A549 (cell line): ENCODE results near the gene ZSCAN29. TPM values are rescaled to one million over a fixed set of nuclear protein-coding genes. Genes with fewer than 3 reads are reported as not detected.

Source experiments
- BHLHE40 ChIP-seq: IDR thresholded peaks from 2 replicates; pipeline ENCODE4 v1.6.1; 2012; ENCODE audit warnings: low read depth, low read length, inconsistent platforms
- EP300 ChIP-seq, 2 experiments: fragments of >200 bp; sonication (Bioruptor Twin); formaldehyde crosslinking; IDR thresholded peaks; 2 replicates in 1 of 2; 3 replicates in 1 of 2; pipeline ENCODE4 v1.6.1; 2016 to 2017
- FOXS1 ChIP-seq: fragments of 250-450 bp; sonication (Bioruptor Pico); IDR thresholded peaks from 2 replicates; pipeline ENCODE4 v1.5.0; 2020; ENCODE audit warnings: mild to moderate bottlenecking, moderate library complexity
- MAZ ChIP-seq: fragments of 150-350 bp; IDR thresholded peaks from 2 replicates; pipeline ENCODE4 v1.6.1; 2014; ENCODE audit warnings: antibody characterized with exemption, low read depth, low read length, borderline replicate concordance
- NFE2L2 ChIP-seq: fragments of 150-350 bp; conservative IDR thresholded peaks from 2 replicates; pipeline ENCODE4 v1.6.1; 2014; ENCODE audit warnings: low read length
- RARB ChIP-seq: fragments of 250-450 bp; sonication (Bioruptor Pico); IDR thresholded peaks from 2 replicates; pipeline ENCODE4 v1.8.0; 2021; ENCODE audit warnings: mild to moderate bottlenecking, moderate library complexity
- RNF2 ChIP-seq: fragments of 200-600 bp; sonication (generic); IDR thresholded peaks from 2 replicates; pipeline ENCODE4 v1.6.1; 2016; ENCODE audit warnings: low read depth, mild to moderate bottlenecking, antibody characterized with exemption, moderate library complexity, borderline replicate concordance
- SMC3 ChIP-seq: fragments of >200 bp; sonication (Bioruptor Twin); formaldehyde crosslinking; IDR thresholded peaks from 3 replicates; pipeline ENCODE4 v1.6.1; 2018; ENCODE audit warnings: inconsistent platforms
- polyA plus RNA-seq, 4 experiments: library from polyadenylated mRNA; depleted of rRNA in 3 of 4; stranded (reverse); fragments of >200 nt; fragmentation: RNase III in 1 of 4; extraction: RNeasy Plus Mini Kit Qiagen cat#74134 plus additional on column Dnase treatment in 1 of 4; gene quantifications; 2 replicates in 3 of 4; 3 replicates in 1 of 4; pipeline ENCODE4 v1.2.3, GENCODE V29; 2011 to 2017

Gene ZSCAN29
- polyA plus RNA-seq, 2 of the 4 experiments (the other 2 are of a cell fraction) = 10.7 to 14.4 TPM

GRCh38 chr15:43312378-43312777 lies 58.5 kb downstream of the ZSCAN29 start (continued):
- no peak for TF ChIP-seq RNF2
- TF ChIP-seq NFE2L2 = no peak
- no peak for TF ChIP-seq BHLHE40
- no peak for TF ChIP-seq RARB (CRISPR knock-in tag)
- no peak for TF ChIP-seq FOXS1 (CRISPR knock-in tag)
- TF ChIP-seq MAZ = no peak
- TF ChIP-seq EP300 (IDR thresholded peaks at IDR 0.05) = no peak
- no peak for TF ChIP-seq SMC3

Other genes starting within 250 kb of the ZSCAN29 start
- gene TMEM62, start 237.5 kb downstream of the ZSCAN29 start, polyA plus RNA-seq (2011; rRNA removed) = 7.8 and 9.5 TPM in 2 replicates
- gene TMEM62, start 237.5 kb downstream of the ZSCAN29 start, polyA plus RNA-seq (2017; fragmentation: RNase III; extraction: RNeasy Plus Mini Kit Qiagen cat#74134 plus additional on column Dnase treatment) = 6.9 to 7.6 TPM (median 7.5 TPM) in 3 replicates
- 44.1 and 44.8 TPM in 2 replicates for gene CCNDBP1, start 185.6 kb downstream of the ZSCAN29 start, polyA plus RNA-seq (2011; rRNA removed)
- gene CCNDBP1, start 185.6 kb downstream of the ZSCAN29 start, polyA plus RNA-seq (2017; fragmentation: RNase III; extraction: RNeasy Plus Mini Kit Qiagen cat#74134 plus additional on column Dnase treatment) = 23.3 to 27.9 TPM (median 24.3 TPM) in 3 replicates
- gene EPB42, start 150.0 kb downstream of the ZSCAN29 start, polyA plus RNA-seq (2011; rRNA removed) = not detected in 2 replicates
- gene EPB42, start 150.0 kb downstream of the ZSCAN29 start, polyA plus RNA-seq (2017; fragmentation: RNase III; extraction: RNeasy Plus Mini Kit Qiagen cat#74134 plus additional on column Dnase treatment) = not detected in 3 replicates
- not detected in 2 replicates for gene TGM5, start 104.1 kb downstream of the ZSCAN29 start, polyA plus RNA-seq (2011; rRNA removed)
- not detected in 3 replicates for gene TGM5, start 104.1 kb downstream of the ZSCAN29 start, polyA plus RNA-seq (2017; fragmentation: RNase III; extraction: RNeasy Plus Mini Kit Qiagen cat#74134 plus additional on column Dnase treatment)
- not detected in 2 replicates for gene TGM7, start 68.8 kb downstream of the ZSCAN29 start, polyA plus RNA-seq (2011; rRNA removed)
- gene TGM7, start 68.8 kb downstream of the ZSCAN29 start, polyA plus RNA-seq (2017; fragmentation: RNase III; extraction: RNeasy Plus Mini Kit Qiagen cat#74134 plus additional on column Dnase treatment) = not detected in 3 replicates
- 9.7 and 12.8 TPM in 2 replicates for gene LCMT2, start 40.5 kb downstream of the ZSCAN29 start, polyA plus RNA-seq (2011; rRNA removed)
- 5.9 to 8.3 TPM (median 7.5 TPM) in 3 replicates for gene LCMT2, start 40.5 kb downstream of the ZSCAN29 start, polyA plus RNA-seq (2017; fragmentation: RNase III; extraction: RNeasy Plus Mini Kit Qiagen cat#74134 plus additional on column Dnase treatment)
- 10.4 and 12.4 TPM in 2 replicates for gene TUBGCP4, start 58 bp upstream of the ZSCAN29 start, polyA plus RNA-seq (2011; rRNA removed)
- 6.5 to 6.7 TPM (median 6.6 TPM) in 3 replicates for gene TUBGCP4, start 58 bp upstream of the ZSCAN29 start, polyA plus RNA-seq (2017; fragmentation: RNase III; extraction: RNeasy Plus Mini Kit Qiagen cat#74134 plus additional on column Dnase treatment)
- 49.8 and 56.4 TPM in 2 replicates for gene TP53BP1, start 122.1 kb upstream of the ZSCAN29 start, polyA plus RNA-seq (2011; rRNA removed)
- 20.0 to 25.6 TPM (median 25.0 TPM) in 3 replicates for gene TP53BP1, start 122.1 kb upstream of the ZSCAN29 start, polyA plus RNA-seq (2017; fragmentation: RNase III; extraction: RNeasy Plus Mini Kit Qiagen cat#74134 plus additional on column Dnase treatment)
- 0.43 and 0.48 TPM in 2 replicates for gene MAP1A, start 146.6 kb upstream of the ZSCAN29 start, polyA plus RNA-seq (2011; rRNA removed)
- gene MAP1A, start 146.6 kb upstream of the ZSCAN29 start, polyA plus RNA-seq (2017; fragmentation: RNase III; extraction: RNeasy Plus Mini Kit Qiagen cat#74134 plus additional on column Dnase treatment) = 0.46 to 0.54 TPM (median 0.52 TPM) in 3 replicates
- 19.2 and 19.6 TPM in 2 replicates for gene PPIP5K1, start 219.2 kb upstream of the ZSCAN29 start, polyA plus RNA-seq (2011; rRNA removed)
- 9.3 to 9.7 TPM (median 9.5 TPM) in 3 replicates for gene PPIP5K1, start 219.2 kb upstream of the ZSCAN29 start, polyA plus RNA-seq (2017; fragmentation: RNase III; extraction: RNeasy Plus Mini Kit Qiagen cat#74134 plus additional on column Dnase treatment)
- gene CKMT1B, start 223.0 kb upstream of the ZSCAN29 start, polyA plus RNA-seq (2011; rRNA removed) = 2.6 TPM in 2 replicates
- gene CKMT1B, start 223.0 kb upstream of the ZSCAN29 start, polyA plus RNA-seq (2017; fragmentation: RNase III; extraction: RNeasy Plus Mini Kit Qiagen cat#74134 plus additional on column Dnase treatment) = 1.9 to 4.1 TPM (median 2.6 TPM) in 3 replicates
- gene STRC, start 247.8 kb upstream of the ZSCAN29 start, polyA plus RNA-seq (2011; rRNA removed) = 0.09 and 0.27 TPM in 2 replicates
- 0.07 to 0.08 TPM in 2 of 3 replicates, not detected in the other for gene STRC, start 247.8 kb upstream of the ZSCAN29 start, polyA plus RNA-seq (2017; fragmentation: RNase III; extraction: RNeasy Plus Mini Kit Qiagen cat#74134 plus additional on column Dnase treatment)